Measurements from ENCODE around the gene VGLL1.

Gene VGLL1, protein sequence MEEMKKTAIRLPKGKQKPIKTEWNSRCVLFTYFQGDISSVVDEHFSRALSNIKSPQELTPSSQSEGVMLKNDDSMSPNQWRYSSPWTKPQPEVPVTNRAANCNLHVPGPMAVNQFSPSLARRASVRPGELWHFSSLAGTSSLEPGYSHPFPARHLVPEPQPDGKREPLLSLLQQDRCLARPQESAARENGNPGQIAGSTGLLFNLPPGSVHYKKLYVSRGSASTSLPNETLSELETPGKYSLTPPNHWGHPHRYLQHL

DNA sequence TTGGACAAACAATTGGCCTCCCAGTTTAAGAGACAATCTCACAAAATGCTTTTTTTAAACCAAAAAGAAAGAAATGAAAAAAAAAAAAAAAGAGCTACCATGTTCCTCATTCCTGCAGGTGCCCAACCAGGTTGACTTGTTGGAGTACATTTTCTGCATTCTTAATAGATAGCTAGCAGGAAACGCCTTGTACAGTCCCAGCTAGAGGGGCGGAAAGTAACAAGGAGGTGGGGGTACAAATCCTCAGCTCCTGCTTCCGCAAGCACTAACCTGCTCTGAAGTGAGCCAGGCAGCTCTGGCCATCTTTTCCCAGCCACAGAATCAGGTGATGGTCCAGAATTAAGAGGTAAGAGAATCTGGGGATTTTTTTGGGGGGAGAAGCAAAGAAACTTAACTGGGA is at the start of gene VGLL1:
Gene VGLL1 (plus strand): TSS at position 265 of the 400 bp plus-strand sequence. CDS start 3,806 bp downstream, outside the sequence.
- DNase-seq, result no peak

DNA sequence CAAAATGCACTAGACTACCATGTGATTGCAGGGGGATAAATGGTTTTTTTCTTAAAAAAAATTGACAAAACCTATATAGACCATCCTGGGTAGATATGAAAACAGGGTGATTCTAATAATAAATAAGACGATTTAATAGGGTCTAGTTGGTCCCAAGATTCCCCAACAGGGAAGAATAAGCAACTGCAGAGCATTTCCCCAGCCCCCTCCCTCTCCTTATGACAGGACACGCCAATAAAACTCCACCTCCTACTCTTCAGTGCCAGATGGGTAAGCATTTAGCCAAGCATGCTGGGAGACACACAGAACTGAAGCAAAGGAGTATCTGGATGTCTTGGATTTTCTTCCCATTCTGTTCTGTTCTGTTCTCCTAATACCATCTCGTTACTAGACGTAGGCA is 44.4 kb upstream of the VGLL1 start, which contains the start of gene BRS3:
Gene BRS3 (plus strand): TSS at position 301 of the 400 bp plus-strand sequence. CDS start 168 bp downstream, outside the sequence.
- DNase-seq, result no peak

DNA sequence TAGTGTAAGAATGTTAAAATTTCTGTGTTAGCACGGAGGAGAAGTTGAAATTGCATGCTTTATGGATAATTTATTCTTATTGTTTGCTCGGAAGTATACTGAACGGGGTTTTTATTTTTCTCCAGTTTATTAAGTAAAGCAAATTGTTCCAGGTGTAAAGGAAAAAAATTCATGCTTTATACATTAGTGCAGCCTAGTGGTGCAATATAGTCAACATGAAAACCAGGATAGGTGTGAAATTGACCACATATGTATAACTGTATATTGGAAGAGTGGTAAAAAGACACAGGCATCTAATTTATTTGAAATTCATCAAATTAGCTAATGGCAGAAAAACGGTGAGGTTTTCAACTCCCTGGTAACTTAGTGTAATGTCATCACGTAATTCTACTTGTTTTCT is 43.3 kb upstream of the VGLL1 start:
- no peak for DNase-seq

DNA sequence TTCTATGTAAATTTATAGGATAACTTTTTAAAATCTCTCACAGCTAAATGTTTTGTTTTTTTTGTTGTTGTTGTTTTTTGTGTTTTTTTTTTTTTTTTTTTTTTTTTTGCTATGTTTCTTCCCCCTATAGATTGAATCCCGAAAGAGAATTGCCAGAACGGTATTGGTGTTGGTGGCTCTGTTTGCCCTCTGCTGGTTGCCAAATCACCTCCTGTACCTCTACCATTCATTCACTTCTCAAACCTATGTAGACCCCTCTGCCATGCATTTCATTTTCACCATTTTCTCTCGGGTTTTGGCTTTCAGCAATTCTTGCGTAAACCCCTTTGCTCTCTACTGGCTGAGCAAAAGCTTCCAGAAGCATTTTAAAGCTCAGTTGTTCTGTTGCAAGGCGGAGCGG is 40.2 kb upstream of the VGLL1 start:
- no peak for DNase-seq

DNA sequence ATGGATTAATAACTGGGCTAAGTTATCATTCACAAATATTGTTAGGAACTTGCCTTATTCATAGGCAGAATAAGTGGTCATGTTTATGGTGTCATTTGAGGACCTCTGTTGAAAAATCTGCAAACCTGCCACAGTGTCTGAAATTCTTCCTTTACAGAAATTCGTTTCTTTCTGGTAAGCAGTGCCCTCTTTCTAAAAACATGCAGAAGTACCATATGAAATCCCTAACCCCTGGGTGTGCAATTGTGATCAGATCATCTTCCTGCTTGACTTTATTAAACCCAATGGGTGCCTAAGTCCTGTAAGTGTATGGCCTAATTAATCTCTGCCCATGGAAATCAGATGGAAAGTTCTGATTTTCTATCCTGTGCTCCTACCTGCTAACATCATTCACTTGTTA is 39.0 kb upstream of the VGLL1 start:
- no peak for DNase-seq

DNA sequence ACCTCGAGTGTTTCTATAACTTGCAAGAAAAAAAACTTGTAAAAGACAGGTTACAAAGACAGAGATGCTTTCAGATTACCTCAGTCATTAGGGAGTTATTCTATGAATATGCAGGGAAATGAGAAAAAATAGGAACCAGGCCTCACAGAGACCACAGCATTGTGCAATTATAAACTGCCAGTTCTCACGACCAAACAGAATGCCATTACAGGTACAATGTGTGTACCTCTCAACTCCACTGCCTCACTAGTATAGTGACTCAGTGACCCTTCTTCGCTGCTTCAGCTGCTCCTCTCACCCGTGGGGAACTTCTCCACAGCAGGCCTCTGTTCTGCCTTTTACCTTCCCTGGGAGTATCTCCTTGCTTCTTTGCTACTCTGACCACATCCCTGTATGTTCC is 37.0 kb upstream of the VGLL1 start:
- no peak for DNase-seq

DNA sequence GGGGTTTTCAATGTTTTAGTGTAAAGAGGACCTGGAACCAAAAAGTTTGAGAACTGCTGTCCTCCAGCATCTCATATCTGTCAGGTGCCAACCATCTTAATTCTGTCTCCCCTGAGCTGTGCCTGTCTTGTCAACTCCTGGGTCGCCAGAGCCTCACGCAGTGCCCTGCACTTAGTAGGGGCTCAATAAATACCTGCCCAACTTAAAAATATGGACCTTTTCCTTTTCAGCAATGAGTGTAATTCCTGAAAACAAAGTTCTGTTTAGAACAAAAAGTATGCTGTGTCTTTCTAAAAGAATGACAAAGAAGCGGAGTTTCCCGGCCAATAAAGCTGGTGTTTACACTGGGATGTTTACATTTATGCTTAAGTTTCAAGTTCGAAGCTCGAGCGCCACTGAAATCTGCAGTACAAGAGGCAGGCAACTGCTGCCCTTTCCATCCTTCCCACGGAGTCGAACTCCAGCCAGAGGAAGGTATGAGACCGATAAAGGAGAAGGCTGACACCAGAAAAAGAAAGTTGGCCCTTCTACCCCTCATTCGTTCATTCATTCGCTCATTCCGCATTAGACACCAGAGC is 35.7 kb upstream of the VGLL1 start:
- no peak for DNase-seq

DNA sequence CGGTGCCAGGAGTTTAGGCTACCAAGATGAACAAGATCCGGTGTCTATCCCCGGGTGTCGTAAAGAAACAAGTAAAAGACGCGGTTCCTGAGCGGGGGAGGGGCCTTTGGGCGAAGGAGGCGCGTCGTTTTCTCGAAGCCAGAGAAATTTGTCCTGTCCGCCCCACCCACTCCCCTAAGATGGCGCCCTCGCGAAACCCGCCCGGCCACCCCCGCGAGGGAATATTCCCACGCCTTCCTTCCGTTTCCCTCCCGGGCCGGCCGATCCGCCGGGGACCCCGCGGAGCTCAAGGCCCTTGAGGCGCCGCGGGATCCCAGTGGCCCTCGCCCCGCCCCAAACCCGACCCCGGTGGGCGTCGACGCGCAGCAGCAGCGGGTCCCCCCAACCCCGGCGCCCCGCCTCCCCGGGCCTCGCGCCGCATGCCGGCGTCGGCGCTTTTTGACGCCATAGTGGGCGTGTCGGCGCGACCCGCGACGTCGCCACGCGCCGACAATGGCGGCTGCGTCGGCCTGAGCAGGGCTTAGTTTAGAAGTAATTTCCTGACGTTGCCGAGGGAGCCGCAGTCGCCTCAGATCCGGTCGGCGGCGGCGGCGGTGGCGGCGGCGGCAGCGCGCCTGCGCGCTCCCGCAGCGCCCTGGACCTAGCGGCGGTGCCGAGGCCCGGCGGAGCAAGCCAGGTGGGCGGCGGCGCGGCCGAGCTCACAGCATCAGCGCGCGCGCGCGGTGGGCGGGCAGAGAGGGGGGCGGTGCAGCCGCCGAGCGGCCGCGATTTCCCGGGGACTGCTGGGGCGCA is 35.1 kb upstream of the VGLL1 start:
- peak; percentile 75 to 78 for DNase-seq

DNA sequence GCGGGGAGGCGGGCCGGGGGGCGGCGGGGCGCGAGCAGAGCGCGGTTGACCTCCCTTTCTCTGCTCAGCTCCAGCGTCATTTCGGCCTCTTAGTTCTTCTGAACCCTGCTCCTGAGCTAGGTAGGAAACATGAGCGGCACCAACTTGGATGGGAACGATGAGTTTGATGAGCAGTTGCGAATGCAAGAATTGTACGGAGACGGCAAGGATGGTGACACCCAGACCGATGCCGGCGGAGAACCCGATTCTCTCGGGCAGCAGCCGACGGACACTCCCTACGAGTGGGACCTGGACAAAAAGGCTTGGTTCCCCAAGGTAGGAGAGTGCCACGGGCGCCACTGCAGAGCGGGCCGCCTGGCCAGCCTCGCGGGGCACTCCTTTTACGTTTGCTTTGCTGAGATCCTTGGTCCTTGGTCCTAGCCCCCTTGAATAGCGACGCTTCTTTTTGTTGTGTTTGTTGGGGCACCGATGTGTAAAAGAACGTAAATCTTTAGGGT is 34.4 kb upstream of the VGLL1 start, which contains the start of gene HTATSF1:
Gene HTATSF1 (plus strand): TSS at position 37 of the 497 bp plus-strand sequence. CDS start 93 bp downstream, at position 130.
- no peak for DNase-seq

DNA sequence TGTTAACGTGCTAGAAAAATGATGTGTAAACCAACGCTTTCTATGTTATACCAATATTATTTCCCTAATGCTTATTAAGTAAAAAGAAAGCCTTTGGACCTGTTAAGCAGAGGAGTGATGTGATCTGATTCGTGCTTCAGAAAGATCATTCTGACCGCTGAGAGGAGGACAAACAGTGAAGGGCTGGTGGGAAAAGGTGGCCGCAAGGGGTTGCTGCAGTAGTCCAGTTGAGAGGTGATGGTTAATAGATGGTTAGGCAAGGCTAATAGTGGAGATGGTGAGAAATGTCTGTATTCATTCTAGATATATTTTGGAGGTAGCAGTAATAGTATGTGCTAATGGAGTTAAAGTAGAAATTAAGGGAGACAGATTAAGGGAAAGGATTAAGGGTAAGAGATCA is 12.9 kb upstream of the VGLL1 start:
- no peak for DNase-seq

DNA sequence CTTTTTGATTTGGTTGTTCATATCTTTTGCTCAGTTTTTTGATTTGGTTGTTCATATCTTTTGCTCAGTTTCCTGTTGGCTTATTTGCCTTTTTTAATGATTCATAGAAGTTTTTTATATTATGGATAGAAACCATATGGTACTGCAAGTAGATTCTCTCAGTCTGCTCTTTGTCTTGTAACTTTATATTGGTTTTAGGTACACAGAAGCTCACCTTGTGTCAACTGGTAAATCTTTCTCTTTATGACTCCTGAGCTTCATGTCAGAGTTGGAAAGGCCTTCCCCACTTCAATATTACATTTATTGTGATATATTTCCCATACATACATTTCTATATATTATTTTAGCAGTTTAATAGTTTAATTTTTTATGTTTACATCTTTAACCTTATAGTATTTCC is 8.2 kb upstream of the VGLL1 start:
- DNase-seq, result no peak

DNA sequence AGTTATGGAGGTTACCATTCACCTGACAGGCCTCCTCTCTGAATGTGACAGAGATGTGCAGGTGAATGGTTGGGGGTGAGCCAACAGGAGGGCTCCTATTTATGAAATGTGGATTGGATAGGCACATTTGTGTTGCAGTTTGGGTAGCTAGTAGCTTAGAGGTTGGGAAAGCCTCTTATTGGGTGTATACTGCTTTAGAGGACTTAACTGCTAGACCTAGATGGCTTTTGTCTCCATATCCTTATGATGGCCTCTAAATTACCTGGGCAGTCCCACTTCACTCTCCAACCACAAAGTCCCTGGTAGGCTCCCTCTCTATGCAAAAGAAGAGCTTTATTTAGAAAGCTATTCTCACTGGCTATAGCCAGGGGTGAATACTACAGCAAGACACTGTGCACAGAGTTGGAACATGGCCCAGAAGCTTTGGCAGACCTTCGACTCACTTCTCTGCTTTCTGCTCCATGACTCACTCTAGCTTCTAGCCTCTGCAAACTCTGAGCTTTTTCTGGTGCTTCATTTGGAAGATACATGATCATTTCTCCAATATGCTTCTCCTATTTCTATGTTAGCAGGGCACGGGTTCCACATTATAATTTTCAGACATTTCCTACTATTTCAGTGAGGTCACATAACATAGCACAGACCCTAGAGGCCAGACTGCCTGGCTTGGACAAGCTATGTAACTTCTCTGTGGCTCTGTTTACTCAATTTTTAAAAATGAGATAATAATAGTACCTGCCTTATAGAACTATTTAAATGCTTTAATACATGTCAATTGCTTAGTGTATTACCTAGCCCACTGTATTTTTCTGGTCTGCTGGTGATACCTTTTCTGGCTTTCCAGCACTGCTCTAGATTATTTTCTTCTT is 6.0 kb upstream of the VGLL1 start:
- no peak for DNase-seq

DNA sequence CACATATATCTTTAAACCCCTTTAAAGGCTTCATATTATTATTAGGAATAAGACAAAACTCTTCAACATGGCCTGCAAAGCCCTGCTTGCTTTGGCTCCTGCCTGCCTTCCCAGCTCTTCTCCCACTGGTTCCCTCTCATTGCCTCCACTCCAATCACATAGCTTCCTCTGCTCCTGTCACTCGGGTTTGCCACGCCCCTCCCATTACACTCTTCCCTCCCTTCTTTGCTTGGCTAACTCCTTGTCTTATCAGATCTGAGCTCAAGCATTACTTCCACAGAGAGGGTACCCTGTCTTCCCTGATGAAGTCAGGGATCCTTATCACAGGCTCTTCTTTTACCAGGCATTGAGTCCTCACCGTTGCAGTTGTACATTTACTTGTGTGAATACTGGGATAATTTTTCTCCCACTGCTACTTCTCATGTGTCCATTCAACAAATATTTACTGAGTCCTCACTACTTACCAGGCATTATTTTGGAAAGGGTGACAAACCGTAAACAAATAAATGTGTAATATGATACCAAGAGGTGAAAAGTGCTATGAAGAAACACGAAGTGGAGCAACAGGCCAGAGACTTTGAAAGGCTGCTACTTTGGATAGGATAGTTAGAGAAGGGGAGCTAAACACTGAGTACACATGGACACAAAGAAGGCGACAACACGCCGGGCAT is 3.2 kb upstream of the VGLL1 start:
- DNase-seq, result no peak

DNA sequence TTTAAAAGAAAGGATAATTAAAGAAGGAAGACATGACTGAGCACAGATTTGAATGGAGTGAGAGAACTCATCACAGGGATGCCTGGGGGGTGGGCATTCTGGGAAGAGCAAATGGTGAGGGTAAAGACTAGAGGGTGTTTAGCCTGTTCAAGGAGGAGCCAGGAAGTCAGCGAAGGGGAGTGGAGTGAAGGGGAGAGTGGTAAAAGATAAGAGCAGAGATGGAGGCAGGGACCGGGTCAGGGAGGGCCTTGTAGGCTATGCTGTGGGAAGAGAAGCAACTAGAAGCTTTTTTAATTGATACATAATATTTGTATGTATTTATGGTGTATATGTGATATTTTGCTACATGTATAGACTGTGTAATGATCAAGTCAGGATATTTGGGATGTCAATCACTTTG is 2.2 kb upstream of the VGLL1 start:
- DNase-seq, result no peak

DNA sequence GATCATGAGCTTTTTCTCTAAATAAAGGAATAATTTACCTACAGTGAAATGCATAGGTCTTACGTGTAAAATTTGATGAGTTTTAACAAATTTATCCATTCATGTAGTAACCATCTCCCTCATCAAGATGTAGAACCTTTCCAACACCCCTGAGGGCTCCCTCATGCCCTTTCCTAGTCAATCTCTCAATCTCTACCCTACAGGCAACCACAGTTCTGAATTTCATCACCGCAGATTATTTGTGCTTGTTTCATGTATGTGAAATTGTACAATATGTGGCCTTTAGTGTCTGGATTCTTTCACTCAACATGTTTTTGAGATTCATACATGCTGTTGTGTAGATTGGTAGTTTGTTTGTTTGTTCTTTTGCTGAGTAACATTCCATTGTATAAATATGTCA is 2.1 kb downstream of the VGLL1 start:
- no peak for DNase-seq

DNA sequence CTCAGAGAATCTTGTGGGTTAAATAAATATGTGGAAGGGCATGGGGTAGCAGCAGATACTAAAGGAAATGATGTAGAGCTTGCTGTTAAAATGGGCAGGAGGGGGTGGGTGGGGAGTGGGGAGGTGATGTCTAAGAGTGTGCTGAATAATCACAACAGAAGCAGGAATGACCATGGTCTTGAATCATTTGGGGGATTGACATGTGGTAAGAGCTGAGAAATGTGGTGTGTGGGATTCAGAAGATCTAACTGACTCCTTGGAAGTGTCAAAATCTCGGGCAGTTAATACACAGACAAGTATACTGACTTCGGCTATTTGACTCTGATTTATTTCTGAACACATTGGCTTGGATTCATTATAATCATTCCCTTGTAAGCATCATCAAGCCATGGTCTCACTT is 6.8 kb downstream of the VGLL1 start:
- DNase-seq, result no peak

DNA sequence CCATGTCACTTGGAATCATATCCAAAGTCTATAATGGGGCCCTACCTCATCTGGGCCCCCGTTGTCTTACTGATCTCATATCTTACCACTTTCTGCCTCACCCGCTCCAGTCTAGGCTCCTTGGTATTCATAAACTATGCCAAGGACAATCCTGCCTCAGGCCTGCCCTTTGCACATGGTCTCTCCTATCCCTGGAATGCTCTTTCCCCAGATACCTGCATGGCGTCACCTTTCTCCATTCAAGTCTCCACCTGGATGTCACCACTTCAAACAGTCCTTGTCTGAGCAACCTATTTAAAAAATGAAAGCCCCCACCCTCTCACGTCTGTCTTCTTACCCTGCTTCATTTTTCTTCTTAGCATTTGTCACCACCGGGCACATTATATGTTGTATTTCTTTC is 8.2 kb downstream of the VGLL1 start:
- DNase-seq, result no peak

DNA sequence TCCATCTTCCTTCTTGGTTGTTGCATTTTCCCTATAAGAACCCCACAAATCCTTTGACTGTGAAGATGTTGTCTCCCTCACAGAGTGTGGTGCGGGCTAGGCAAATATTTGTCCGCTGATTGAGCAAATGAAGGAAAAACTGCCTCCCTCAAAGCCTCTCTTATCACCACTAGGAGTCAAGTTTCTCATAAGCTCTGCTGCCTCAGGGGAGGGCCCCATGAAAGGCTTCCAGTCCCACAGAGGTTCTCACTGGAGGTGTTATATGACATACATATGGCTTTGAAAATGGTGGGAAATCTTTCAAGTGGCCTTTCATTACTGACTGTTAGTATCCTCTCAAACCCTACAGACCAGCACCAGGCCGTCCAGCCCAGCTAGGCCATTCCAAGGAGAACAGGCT is 9.3 kb downstream of the VGLL1 start:
- DNase-seq, result no peak

DNA sequence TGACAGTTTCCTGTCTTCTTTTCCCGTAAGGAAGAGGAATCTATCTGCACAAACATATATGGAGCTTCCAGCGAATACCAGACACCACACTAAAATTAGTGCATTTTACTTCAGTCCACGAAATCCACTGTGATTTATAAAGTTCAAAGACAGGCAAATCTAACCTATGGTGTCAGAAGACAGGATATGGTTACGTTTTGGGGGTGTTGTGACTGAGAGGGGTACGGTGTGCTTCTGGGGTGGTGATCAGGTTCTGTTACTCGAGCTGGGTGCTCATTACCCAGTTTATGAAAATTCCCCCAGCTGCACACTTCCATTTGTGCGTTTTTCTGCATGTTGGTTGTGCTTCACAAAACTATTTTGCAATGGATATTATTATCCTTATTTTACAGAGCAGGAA is 10.3 kb downstream of the VGLL1 start:
- no peak for DNase-seq

DNA sequence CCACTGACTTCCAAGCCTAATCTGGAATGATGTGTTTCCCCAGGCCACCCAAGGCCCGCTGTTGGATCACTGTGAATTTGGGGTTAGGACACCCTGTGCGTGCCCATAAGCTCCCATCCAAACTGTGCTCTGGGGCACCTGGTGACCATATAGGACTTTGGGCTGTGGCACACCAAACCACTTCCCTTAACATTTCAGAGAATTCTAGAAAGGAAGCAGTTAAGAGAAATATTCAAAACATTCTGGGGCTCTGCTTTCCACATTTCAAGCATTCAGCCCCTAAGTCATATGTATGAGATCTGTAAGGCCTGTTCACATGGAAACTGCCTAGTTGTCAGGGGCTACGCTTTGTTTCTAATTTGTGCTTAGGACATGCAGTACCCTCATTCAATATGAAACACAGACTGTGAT is 14.4 kb downstream of the VGLL1 start:
- DNase-seq, result no peak

DNA sequence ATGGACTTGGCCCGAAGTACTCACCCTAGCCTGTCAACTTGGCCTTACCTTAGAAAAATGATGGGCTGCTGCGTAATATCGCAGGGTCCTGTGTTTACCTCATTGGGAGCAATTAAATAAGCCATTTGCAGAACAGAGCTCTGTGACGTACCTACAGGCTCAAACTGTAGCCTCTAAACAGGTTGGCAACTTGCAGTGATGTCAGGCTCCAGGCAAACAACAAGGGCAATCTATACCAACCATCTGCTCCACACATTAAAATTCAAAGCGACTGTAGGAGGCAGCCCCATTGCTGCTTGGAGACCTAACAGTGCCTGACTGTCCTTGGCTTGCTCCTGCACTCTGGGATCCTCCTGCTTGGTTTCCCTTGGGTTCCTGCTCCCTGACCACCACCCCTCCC is 17.2 kb downstream of the VGLL1 start:
- no peak for DNase-seq

DNA sequence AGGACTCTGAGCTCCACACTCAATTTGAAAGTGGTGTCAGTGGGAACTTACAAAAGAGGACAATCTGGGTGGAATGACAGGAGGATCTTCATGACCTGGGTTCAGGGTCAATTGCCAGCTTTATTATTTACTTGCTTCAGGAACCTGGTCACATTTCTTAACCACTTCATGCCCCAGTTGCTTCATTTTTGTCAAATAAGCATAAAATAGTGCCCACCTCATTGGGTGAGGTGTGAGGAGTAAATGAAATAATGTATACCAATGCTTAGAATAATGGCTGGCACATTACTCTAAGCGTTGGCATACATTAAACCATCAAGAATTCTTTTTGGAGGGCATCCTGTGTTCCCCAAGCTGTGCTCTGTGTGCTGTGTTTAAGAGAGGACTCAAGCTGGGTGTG is 19.4 kb downstream of the VGLL1 start:
- DNase-seq, result no peak

All from NCI-H2081 (cell line).